A549 (cell line): ENCODE data around the gene CTSA.

Experiments
- CTCF ChIP-seq: fragments of >200 bp; sonication (Bioruptor Twin); formaldehyde crosslinking; IDR thresholded peaks from 3 replicates; pipeline ENCODE4 v1.5.1; 2016
- EP300 ChIP-seq, 2 experiments: fragments of >200 bp; sonication (Bioruptor Twin); formaldehyde crosslinking; IDR thresholded peaks; 2 replicates in 1 of 2; 3 replicates in 1 of 2; pipeline ENCODE4 v1.6.1; 2016 to 2017
- POLR2A ChIP-seq: IDR thresholded peaks from 2 replicates; pipeline ENCODE4 v1.6.1; 2012; ENCODE audit warnings: mild to moderate bottlenecking, low read length
- RCOR1 ChIP-seq: fragments of 150-350 bp; IDR thresholded peaks from 2 replicates; pipeline ENCODE4 v1.6.1; 2014; ENCODE audit warnings: antibody characterized with exemption, low read length, low read depth
- SMC3 ChIP-seq: fragments of >200 bp; sonication (Bioruptor Twin); formaldehyde crosslinking; IDR thresholded peaks from 3 replicates; pipeline ENCODE4 v1.6.1; 2018; ENCODE audit warnings: inconsistent platforms
- TF ChIP-seq, protein P1 (sequence below): fragments of 200-600 bp; sonication (generic); IDR thresholded peaks from 2 replicates; pipeline ENCODE4 v1.6.1; 2016; ENCODE audit warnings: antibody characterized with exemption, mild to moderate bottlenecking, moderate library complexity

- TF ChIP-seq POLR2A (peak; percentile 89), SMC3 (no peak), RCOR1 (no peak), CTCF (no peak), EP300 (IDR thresholded peaks at IDR 0.05) (no peak)
- TF ChIP-seq, protein P1, sequence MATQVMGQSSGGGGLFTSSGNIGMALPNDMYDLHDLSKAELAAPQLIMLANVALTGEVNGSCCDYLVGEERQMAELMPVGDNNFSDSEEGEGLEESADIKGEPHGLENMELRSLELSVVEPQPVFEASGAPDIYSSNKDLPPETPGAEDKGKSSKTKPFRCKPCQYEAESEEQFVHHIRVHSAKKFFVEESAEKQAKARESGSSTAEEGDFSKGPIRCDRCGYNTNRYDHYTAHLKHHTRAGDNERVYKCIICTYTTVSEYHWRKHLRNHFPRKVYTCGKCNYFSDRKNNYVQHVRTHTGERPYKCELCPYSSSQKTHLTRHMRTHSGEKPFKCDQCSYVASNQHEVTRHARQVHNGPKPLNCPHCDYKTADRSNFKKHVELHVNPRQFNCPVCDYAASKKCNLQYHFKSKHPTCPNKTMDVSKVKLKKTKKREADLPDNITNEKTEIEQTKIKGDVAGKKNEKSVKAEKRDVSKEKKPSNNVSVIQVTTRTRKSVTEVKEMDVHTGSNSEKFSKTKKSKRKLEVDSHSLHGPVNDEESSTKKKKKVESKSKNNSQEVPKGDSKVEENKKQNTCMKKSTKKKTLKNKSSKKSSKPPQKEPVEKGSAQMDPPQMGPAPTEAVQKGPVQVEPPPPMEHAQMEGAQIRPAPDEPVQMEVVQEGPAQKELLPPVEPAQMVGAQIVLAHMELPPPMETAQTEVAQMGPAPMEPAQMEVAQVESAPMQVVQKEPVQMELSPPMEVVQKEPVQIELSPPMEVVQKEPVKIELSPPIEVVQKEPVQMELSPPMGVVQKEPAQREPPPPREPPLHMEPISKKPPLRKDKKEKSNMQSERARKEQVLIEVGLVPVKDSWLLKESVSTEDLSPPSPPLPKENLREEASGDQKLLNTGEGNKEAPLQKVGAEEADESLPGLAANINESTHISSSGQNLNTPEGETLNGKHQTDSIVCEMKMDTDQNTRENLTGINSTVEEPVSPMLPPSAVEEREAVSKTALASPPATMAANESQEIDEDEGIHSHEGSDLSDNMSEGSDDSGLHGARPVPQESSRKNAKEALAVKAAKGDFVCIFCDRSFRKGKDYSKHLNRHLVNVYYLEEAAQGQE = no peak
These were observed 9.9 kb upstream of the CTSA start, which contains the start of gene ZSWIM1 for GRCh38 chr20:45880988-45881788.
